OCI-LY7 (cell line): Measurements from ENCODE around the gene RASAL1.

Experiments used
- EZH2phosphoT487 ChIP-seq: fragments of 200-600 bp; sonication (generic); IDR thresholded peaks from 2 replicates; pipeline ENCODE4 v1.6.1; 2018; ENCODE audit warnings: low read depth, borderline replicate concordance, mild to moderate bottlenecking, mixed run types, antibody characterized with exemption, low read length, moderate library complexity, mixed read lengths
- TF ChIP-seq, protein P1 (sequence below): fragments of 200-600 bp; sonication (generic); conservative IDR thresholded peaks from 2 replicates; pipeline ENCODE4 v1.5.1; 2014; ENCODE audit warnings: mild to moderate bottlenecking, antibody characterized with exemption, low read length, moderate library complexity, mixed read lengths

DNA sequence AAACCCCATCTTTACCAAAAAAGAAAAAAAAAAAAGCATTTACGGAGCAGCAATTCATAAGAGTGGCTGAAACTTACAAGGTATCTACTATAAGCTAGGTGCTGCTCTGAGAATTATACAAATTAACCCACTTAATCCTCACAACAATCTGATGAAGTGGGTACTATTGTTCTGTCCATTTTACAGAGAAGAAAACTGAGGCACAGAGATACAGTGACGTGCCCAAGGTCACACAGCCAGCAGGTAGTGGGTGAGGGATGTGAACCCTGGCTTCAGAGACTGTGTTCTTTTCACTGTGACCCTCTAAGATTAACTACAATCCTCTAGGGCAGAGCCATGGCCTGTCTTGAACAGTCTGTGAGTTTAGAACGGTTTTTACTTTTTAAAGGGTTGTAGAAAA lies 46.4 kb upstream of the RASAL1 start:
- TF ChIP-seq, protein P1, sequence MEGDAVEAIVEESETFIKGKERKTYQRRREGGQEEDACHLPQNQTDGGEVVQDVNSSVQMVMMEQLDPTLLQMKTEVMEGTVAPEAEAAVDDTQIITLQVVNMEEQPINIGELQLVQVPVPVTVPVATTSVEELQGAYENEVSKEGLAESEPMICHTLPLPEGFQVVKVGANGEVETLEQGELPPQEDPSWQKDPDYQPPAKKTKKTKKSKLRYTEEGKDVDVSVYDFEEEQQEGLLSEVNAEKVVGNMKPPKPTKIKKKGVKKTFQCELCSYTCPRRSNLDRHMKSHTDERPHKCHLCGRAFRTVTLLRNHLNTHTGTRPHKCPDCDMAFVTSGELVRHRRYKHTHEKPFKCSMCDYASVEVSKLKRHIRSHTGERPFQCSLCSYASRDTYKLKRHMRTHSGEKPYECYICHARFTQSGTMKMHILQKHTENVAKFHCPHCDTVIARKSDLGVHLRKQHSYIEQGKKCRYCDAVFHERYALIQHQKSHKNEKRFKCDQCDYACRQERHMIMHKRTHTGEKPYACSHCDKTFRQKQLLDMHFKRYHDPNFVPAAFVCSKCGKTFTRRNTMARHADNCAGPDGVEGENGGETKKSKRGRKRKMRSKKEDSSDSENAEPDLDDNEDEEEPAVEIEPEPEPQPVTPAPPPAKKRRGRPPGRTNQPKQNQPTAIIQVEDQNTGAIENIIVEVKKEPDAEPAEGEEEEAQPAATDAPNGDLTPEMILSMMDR, result no peak
- no peak for TF ChIP-seq EZH2phosphoT487
